Activated naive CD4-positive, alpha-beta T cell treated with Interleukin-2 at 50 U/mL for 16 hours (primary cell): ENCODE data around the gene REELD1.

Experiments used
- DNase-seq: peaks from one replicate; pipeline ENCODE4 v3.0.0-alpha.2; 2020

Gene REELD1

DNA sequence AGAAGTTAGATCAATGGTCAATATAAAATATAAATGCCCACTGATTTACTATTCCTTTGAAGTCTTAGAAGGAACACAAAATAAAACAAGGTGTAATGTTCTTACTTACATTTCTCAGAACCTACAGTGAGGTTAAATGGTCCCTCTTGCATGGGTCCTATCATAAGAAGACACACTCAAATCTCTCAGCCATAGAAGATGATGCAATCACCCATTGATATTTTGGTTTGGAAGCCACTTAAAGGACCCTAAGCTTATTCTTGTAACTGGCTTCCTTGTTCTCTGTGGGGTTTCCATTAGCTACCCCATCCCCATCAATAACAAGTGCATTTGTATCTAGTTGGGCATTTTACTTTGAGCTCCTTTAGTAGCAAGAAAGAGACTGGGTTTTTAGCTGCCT lies 15.1 kb downstream of the REELD1 start:
- no peak for DNase-seq

DNA sequence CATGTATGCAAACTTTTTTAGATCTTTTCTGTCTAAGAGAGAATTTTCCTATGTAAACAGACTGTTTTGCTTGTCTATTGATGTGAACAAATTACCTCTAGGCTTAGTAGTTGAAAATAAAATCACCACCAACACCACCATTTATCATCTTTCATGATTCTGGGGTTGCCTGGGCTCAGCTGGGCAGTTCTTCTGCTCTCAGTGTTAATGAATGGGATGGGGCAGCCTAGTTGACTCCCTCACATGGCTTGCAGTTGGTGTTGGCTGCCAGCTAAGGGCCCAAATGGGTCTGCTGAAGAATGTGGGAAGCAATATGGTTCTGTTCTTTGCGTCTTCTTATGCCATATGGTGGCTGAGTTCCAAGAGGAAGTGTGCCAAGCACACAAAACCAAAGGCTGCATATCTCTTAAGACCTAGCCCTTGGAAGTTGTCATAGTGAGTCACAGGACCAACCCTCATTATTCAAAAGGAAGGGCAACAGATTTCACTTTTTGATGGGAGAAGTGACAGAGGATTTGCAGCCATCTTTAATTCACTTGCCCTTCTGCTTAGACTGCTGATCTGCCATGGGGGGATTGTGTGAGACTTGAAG lies 17.9 kb downstream of the REELD1 start:
- no peak for DNase-seq

DNA sequence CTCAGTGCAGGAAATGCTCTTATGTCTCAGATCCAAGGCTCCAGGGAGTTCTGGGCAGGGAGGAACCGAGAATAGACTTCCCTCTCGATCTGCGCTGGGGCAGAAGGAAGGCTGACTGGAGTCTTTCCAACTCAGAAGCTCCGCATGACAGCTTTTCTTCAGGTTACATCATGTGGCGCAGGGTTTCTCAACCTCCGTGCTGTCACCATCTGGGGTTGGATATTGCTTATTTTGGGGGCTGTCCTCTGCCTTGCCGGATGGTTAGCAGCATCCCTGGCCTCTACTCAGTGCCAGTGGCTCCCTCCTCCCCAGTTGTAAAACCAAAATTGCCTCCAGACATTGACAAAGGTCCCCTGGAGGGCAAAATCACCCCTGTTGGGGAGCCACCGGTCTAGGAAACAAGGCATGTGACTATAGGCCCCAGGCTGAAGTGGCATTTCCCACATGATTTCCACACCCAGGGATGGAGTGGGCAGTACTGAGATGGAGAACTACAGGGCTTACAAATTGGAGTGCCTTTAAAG lies 21.4 kb downstream of the REELD1 start:
- DNase-seq, result no peak

GRCh38 chr4:146236216-146236615 lies 21.9 kb downstream of the REELD1 start:
- DNase-seq, result no peak

DNA sequence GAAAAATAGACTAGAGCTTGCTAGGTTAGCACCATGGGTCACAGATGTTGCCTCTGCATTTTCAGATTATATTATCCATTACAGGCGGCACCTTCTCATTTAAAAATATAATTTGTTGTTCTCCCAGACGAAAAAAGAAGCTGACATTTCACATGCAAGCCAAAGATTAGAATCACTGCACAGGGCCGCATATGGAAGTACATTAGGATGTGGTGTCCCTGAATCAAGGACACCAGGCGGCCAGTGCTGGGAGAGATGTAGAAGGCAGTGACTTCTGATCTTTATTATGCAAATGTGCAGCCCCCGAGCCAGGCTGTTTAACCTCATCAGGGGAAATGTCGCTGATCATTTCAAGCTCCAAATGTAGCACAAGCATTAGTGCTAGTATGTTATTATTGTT lies 22.8 kb downstream of the REELD1 start:
- DNase-seq, result no peak

GRCh38 chr4:146238107-146238506 lies 23.8 kb downstream of the REELD1 start:
- no peak for DNase-seq

GRCh38 chr4:146243141-146243882 lies 29.0 kb downstream of the REELD1 start:
- peak; percentile 64 for DNase-seq

DNA sequence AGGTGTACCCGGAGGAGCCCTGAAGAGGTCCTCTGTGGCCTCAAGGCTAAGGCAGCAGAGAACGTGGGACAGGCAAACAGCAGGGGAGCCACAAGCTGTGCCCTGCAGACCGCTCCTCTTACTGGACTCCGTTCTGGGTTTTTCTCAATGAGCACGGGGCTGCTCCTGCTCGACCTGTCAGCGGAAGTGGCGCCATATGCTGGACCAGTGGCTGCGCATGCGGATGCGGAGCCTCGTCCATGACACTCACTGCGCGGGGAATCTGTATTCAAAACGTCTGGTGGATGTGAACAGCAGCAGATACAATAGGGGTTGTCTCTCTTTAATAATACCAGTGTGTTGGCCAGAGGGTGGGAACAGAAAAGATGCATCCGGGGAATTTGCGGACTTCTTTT lies 29.5 kb downstream of the REELD1 start:
- no peak for DNase-seq

DNA sequence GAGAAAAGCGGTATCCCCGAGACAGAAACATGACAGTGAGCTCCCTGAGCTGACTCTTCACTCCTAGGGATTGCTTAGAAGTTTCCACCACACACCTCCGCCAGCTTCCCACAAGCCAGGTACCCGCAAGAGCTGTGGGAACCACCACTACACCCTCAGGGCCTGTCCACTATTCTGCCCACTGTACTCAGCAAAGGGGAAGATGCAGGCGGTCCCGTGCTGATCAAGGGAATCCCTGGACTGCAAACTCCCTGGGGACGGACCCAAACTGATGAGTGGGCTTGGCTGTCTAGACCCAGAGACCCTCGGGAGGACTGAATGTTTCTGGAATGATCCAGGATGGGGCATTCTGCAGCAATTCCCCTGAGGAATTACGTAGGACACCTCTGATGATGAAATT lies 30.2 kb downstream of the REELD1 start:
- no peak for DNase-seq

DNA sequence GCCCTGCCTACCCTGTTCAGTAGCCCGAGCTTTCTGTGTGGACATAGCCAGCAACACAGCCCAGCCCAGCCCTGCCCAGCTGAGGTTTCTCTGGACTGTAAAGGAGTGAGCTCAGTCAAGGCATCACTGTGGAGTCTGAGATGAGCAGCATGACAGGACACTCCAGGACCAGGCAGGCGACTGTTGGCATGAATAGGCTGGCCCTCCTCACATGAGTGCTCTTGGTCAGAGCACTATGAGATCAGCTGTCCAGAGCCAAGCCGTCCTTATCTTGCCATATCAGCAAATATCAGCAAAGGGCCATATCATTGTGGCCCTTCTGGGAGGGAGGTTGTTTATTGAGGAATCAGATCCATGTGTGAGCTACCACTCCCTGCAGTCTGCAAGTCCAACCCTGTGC lies 30.9 kb downstream of the REELD1 start:
- DNase-seq, result no peak

DNA sequence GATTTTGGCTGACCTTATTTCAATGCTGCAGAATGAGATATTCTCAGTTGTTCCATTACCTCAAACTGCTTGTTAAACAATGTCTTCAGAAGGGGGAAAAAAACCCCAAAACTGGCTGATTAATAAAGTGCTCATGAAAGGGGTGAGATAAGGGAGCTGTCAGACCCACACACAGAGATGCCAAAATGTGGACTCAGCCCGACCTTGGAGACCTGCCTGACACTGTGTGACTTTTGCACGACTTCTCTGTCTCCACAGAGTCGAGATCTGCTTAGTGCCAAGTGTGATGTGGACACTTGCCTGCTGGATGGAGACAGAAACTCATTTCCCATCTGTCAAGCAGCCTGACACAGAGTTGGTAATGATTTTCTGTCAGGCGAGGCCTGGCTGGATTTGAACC lies 31.5 kb downstream of the REELD1 start:
- no peak for DNase-seq

DNA sequence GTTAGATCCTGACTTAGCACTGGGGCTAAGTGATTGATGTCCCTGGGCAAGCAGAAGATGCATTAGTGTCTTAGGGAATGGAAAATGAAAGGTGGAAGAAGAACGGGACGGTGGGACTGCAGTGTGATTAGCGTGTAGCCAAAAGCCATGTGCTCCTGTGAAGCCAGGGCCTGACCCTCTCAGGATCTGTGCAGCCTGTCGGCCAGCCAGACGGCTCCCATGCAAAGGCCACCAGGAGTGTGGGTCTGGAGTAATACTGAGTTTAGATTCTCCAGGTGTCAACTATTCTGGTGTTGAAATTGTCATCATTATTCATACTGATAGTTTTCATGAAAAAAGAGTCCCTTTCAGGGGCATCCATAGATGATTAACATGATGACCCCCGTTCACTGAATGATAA lies 32.0 kb downstream of the REELD1 start:
- DNase-seq, result no peak

DNA sequence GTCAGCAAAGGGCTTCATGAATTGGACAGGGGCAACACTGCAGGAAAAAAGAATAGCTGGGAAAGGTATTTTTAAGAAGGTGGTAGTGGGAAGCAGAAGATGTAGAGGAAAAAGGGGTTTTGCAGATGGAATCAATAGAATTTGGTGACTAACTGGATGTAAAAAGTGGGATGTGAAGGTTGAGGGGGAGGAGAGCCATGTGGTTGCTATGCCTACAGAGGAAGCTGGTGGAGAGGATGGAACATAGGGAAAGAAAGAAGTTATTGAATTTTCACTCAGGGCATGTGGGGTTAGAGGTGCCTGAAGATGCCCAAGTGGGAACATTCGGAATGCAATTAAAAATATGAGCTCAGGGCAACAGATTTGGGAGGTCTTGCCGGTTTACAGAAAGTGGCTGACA lies 33.0 kb downstream of the REELD1 start:
- no peak for DNase-seq

DNA sequence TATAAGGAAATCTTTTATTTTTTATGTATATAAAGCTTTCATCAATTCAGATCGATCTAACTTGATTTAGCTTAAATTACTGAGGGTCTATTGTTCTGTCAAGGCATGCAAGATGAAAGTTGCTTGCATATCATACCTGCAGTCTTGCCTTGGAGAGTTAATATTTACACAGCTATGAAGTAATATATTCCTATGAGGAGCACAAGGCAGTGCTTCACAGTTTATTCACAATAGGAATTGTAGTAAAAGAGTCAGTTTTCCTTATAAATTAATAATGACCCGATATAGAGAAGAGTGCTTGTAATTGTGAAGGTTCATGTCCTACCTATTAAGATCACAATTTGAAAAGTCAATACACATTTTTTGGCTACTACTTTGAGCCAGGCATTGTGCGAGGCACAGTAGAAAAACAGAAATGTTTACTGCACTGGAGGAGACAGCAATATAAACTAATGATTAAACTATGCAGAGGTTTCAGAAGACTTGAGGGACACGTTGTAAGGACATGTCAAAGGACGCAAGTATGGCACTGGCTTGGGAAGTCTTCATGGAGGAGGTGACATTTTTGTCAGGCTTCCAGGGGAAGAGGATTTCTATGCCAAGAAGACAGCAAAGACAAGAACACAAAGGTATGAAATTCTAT lies 38.8 kb downstream of the REELD1 start:
- no peak for DNase-seq

DNA sequence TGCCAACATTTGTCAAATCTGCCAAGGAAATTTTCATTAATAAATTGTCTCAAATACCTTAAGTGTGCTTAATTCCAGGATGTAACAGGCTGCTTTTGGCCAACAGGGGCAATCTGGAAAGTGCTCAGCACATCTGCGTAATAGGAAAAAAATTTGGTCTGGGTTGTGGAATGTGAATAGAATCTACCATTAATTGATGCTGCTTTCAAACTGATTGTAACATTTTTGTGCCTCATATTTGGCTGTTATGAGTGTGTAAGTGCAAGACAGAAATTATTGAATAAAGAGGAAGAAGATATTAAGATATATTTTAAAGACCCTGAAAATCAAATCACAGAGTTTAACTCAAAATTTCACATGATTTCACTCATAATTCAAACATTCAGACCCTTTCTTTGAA lies 41.1 kb downstream of the REELD1 start:
- no peak for DNase-seq

GRCh38 chr4:146255874-146256273 lies 41.5 kb downstream of the REELD1 start:
- no peak for DNase-seq

DNA sequence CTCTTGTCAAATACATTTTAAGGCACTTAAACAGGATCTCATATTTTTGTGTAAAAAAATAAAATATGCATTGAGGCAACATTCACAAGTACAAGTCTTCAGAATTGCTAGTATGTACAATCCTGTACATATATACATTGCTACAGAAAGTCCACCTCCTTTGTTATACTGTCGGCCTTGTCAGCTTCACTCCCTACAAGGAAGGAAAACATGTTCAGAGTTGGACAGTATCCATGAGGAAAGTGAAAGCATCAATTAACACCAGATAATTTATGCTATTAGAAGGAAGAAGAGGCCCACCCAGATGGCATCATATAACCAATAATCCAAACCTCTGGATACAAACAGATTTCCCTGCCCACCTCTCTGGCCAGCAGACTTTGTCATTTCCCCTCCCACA lies 42.0 kb downstream of the REELD1 start:
- no peak for DNase-seq

- DNase-seq, result no peak
Observed at GRCh38 chr4:146257511-146257910, 43.2 kb downstream of the REELD1 start.

DNA sequence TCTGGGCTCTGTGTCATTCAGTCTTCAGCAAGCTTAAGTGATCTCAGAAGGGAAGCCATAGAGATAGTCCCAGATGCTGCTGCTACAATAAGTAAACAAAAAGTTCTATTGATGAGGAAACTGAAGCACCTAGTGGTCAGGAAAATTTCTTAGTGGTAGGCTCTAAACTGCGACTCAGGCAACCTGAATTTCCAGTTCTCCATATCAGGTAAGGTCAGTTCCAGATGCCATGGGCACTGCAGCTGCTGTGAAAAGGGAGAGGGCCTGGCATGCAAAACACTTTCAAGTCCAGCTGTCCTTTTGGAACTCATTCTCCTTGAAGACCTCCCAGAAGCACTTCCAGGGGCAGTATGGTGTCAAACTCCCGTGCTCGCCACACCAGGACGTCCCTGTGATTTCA lies 46.2 kb downstream of the REELD1 start:
- no peak for DNase-seq

DNA sequence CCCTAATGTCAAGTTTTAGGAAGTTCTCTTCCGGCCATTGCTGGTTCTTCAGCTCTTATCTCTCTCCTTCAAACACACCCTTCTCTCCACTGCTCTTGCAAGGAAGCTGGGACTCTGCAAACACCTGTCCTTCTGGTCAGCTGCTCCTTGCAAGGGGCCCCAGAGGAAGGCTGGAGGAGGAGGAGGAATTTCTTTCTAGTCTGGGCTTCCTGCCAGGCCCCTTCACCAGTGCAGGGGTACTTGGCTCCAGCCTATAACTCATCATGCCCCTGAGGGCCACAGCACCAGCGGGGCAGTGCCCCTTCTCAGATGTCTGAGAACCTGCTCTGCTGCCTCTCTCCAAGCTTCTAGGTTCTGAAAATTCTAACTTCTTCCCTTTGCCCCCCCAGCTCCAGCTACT lies 46.7 kb downstream of the REELD1 start:
- no peak for DNase-seq

DNA sequence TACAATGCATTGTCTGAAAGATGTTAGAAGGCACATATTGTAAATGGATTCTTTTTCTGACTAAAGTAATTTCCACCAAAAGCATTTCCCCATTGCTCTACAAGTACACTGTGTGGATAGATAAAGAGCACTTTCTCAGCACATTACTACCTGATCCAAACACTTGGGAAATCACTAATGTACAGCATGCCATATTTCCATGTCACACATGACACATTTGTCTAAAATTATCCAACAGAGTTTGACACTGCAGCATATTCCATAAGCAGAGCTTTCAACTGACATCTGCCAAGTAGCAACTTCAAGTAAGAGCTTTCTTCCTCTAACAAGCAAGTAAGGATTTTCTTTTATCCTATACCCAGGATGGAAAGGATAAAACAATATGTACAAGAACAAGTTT lies 49.5 kb downstream of the REELD1 start:
- DNase-seq, result no peak

DNA sequence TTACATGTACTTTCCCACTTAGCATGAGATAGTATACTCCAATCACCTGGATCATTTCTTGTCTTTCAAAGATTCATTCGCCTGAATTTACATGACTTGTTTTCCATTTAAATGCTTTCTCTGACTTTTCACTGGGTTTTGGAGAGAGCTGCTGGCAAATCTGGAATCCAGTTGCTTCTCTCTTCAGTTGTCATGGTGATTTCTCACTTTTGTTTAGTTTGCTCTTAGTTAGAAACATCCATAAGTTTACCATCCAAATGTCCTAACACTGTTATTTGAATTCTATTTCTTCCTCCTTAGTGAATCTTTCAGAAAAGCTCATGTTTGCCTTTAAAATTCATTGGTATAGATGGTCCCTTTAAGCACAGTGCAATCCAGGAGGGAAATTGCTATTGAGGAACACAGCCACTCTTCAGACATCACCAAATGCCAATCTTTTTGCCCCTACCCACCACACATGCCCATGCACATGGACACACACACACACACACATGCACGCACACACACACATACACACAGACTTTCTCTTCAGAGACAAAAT lies 51.7 kb downstream of the REELD1 start:
- DNase-seq, result no peak

DNA sequence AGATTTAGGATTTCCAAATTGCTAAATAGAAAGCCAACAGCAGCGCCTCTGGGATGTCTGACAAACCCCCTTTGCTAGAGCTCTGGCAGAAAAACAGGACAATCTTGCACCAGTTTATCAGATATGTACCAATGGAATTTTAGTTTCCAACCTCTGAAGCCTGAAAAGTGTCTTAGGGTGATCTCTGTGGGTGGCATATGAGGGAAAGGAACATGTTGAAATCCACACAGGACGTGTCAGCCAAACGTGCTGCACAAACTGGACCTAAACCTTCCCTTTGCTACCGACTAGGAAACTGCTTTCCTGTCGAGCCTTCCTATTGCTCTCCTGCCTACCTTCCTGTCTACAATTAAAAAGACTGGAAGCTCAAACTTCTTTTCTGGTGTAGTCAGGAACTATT lies 53.5 kb downstream of the REELD1 start:
- no peak for DNase-seq

- DNase-seq, result no peak
Observed at GRCh38 chr4:146269228-146269653, 54.9 kb downstream of the REELD1 start.
